GM21786 (cell line): ENCODE data around the gene CHRNA1.

Experiments
- ATAC-seq: cut with Tn5 transposase; IDR thresholded peaks from one replicate; pipeline ENCODE4 v1.9.1; 2021; ENCODE audit not compliant: unreplicated experiment

Gene CHRNA1

GRCh38 chr2:174764280-174765255 lies at the start of gene CHRNA1:
Gene CHRNA1, minus strand, starts transcription at chr2:174764472. Its CDS starts 78 bp downstream, at chr2:174764394.
- ATAC-seq: no peak

GRCh38 chr2:174812037-174812436 lies 47.8 kb upstream of the CHRNA1 start:
- no peak for ATAC-seq

GRCh38 chr2:174807931-174808330 lies 43.7 kb upstream of the CHRNA1 start:
- ATAC-seq: no peak

GRCh38 chr2:174805803-174806202 lies 41.5 kb upstream of the CHRNA1 start:
- ATAC-seq: no peak

GRCh38 chr2:174802459-174802858 lies 38.2 kb upstream of the CHRNA1 start:
- no peak for ATAC-seq

GRCh38 chr2:174800436-174801205 lies 36.3 kb upstream of the CHRNA1 start:
- no peak for ATAC-seq

- ATAC-seq: no peak
Observed at GRCh38 chr2:174798801-174799200, 34.5 kb upstream of the CHRNA1 start.

- no peak for ATAC-seq
Observed at GRCh38 chr2:174797781-174798276, 33.6 kb upstream of the CHRNA1 start.

GRCh38 chr2:174796319-174796771 lies 32.1 kb upstream of the CHRNA1 start:
- ATAC-seq: no peak

GRCh38 chr2:174794851-174795374 lies 30.6 kb upstream of the CHRNA1 start:
- ATAC-seq: no peak

- ATAC-seq: no peak
Observed at GRCh38 chr2:174792309-174793025, 28.2 kb upstream of the CHRNA1 start.

- no peak for ATAC-seq
Observed at GRCh38 chr2:174791746-174792280, 27.5 kb upstream of the CHRNA1 start.

- ATAC-seq: no peak
Observed at GRCh38 chr2:174791020-174791419, 26.7 kb upstream of the CHRNA1 start.

- ATAC-seq: no peak
Observed at GRCh38 chr2:174789001-174789400, 24.7 kb upstream of the CHRNA1 start.

- ATAC-seq: no peak
Observed at GRCh38 chr2:174788291-174788929, 24.1 kb upstream of the CHRNA1 start.

GRCh38 chr2:174787487-174788205 lies 23.4 kb upstream of the CHRNA1 start:
- no peak for ATAC-seq

- ATAC-seq: no peak
Observed at GRCh38 chr2:174786066-174786725, 21.9 kb upstream of the CHRNA1 start.

GRCh38 chr2:174785481-174785880 lies 21.2 kb upstream of the CHRNA1 start:
- no peak for ATAC-seq

- no peak for ATAC-seq
Observed at GRCh38 chr2:174784909-174785308, 20.6 kb upstream of the CHRNA1 start.
